Measurements from ENCODE around the gene CCDC97. TPM values are rescaled to one million over a fixed set of nuclear protein-coding genes. Genes with fewer than 3 reads are reported as not detected.
"Not testable (repeated sequence)": the region's sequence is repeated elsewhere in the genome, so short reads cannot be mapped to it uniquely, and the experiment has no call there.

CCDC97 gene
- total RNA-seq, 1 donor from 2014 or later = 14.3 TPM

GRCh38 chr19:41325947-41326706 lies 16.2 kb downstream of the CCDC97 start:
- intact Hi-C loops (cut with DNase I) = no loop called here

GRCh38 chr19:41327076-41327575 lies 17.2 kb downstream of the CCDC97 start:
- ATAC-seq (ENCODE audit: poor library complexity) = no peak
- intact Hi-C loops (cut with DNase I) = no loop called here
- DNase-seq = no peak

More at GRCh38 chr19:41325947-41326706, 16.2 kb downstream of the CCDC97 start:
- ATAC-seq (ENCODE audit: poor library complexity) = peak; percentile 19
- DNase-seq = peak; percentile 63

- peak; percentile 40 for ATAC-seq (ENCODE audit: poor library complexity)
- peak; percentile 86 for DNase-seq
- intact Hi-C loops (cut with DNase I) = no loop called here
Measured at GRCh38 chr19:41327576-41328156, 17.7 kb downstream of the CCDC97 start.

- DNase-seq (no peak), ATAC-seq (ENCODE audit: poor library complexity) (no peak)
- intact Hi-C loops (cut with DNase I) = no loop called here
Measured at GRCh38 chr19:41328157-41328841, 18.3 kb downstream of the CCDC97 start.

GRCh38 chr19:41328842-41329225 lies 18.9 kb downstream of the CCDC97 start:
- no peak for ATAC-seq (ENCODE audit: poor library complexity)
- DNase-seq = no peak
- intact Hi-C loops (cut with DNase I) = no loop called here

- DNase-seq = no peak
- ATAC-seq (ENCODE audit: poor library complexity) = no peak
- intact Hi-C loops (cut with DNase I) = no loop called here
Measured at GRCh38 chr19:41330481-41330880, 20.5 kb downstream of the CCDC97 start.

GRCh38 chr19:41330946-41331678 lies 21.1 kb downstream of the CCDC97 start:
- intact Hi-C loops (cut with DNase I) = no loop called here

GRCh38 chr19:41332000-41332399 lies 22.0 kb downstream of the CCDC97 start:
- DNase-seq = no peak
- intact Hi-C loops (cut with DNase I) = no loop called here
- ATAC-seq (ENCODE audit: poor library complexity) = no peak

More at GRCh38 chr19:41330946-41331678, 21.1 kb downstream of the CCDC97 start:
- ATAC-seq (ENCODE audit: poor library complexity) = no peak
- DNase-seq = no peak

GRCh38 chr19:41332468-41332867 lies 22.5 kb downstream of the CCDC97 start:
- intact Hi-C loops (cut with DNase I) = no loop called here
- DNase-seq (no peak), ATAC-seq (ENCODE audit: poor library complexity) (no peak)

- intact Hi-C loops (cut with DNase I) = no loop called here
- ATAC-seq (ENCODE audit: poor library complexity) (peak; percentile 52), DNase-seq (no peak)
Measured at GRCh38 chr19:41334793-41335192, 24.8 kb downstream of the CCDC97 start.

- DNase-seq = no peak
- no peak for ATAC-seq (ENCODE audit: poor library complexity)
- intact Hi-C loops (cut with DNase I) = no loop called here
Measured at GRCh38 chr19:41335467-41335866, 25.5 kb downstream of the CCDC97 start.

GRCh38 chr19:41339936-41340335 lies 30.0 kb downstream of the CCDC97 start:
- DNase-seq (no peak), ATAC-seq (ENCODE audit: poor library complexity) (no peak)
- intact Hi-C loops (cut with DNase I) = no loop called here

- intact Hi-C loops (cut with DNase I) = no loop called here
- DNase-seq (peak; percentile 31), ATAC-seq (ENCODE audit: poor library complexity) (peak; percentile 51)
Measured at GRCh38 chr19:41341669-41342490, 31.9 kb downstream of the CCDC97 start.

GRCh38 chr19:41344162-41344561 lies 34.2 kb downstream of the CCDC97 start:
- ATAC-seq (ENCODE audit: poor library complexity) = no peak
- no peak for DNase-seq
- intact Hi-C loops (cut with DNase I) = no loop called here

- intact Hi-C loops (cut with DNase I); ATAC-seq (ENCODE audit: poor library complexity); DNase-seq: not testable (repeated sequence)
Measured at GRCh38 chr19:41346916-41347315, 36.9 kb downstream of the CCDC97 start.

GRCh38 chr19:41350735-41351338 lies 40.9 kb downstream of the CCDC97 start:
- ATAC-seq (ENCODE audit: poor library complexity) = no peak
- intact Hi-C loops (cut with DNase I) = loop anchor here (5.0 kb wide), 1 partner anchor 39 kb away; the partner anchor contains the start of gene CCDC97
- no peak for DNase-seq

Data from Right ventricle myocardium superior (tissue), 1 donor.